Epithelial cell of prostate (primary cell): ENCODE measurements around the gene AICDA.
A peak's percentile ranks its signal among the peaks of the same experiment; 100 is the strongest.

Experiments
- DNase-seq: peaks from one replicate; pipeline ENCODE4 v3.0.0-alpha.2; 2011; ENCODE audit warnings: low read depth, low spot score
- H3K27ac ChIP-seq: fragments of 450-650 bp; 2 replicates; pipeline ENCODE4 v1.5.1; 2017; ENCODE audit warnings: mild to moderate bottlenecking

Gene AICDA

GRCh38 chr12:8561011-8561410 is 51.6 kb downstream of the AICDA start:
- no peak for DNase-seq
- no peak overlapping the region for H3K27ac ChIP-seq

DNA sequence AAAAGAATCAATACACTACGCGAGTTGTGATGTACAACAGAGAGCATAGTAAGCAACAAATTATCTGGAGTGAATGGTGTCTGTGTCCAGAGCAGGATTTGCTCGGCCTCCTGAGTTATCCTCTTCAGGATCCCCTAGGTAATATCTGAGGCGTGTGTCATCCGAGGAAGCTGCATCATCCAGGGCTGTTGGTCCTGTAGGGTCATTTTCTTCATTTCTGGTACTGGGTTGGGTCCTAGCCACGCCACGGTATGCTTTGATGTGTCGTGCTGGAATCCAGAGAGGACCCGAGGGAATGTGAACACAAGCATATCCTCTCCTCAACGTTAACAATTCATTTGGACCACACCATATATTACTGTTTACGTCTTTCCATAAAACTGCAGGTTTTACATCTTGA is 53.0 kb downstream of the AICDA start:
- DNase-seq = no peak
- H3K27ac ChIP-seq = no peak overlapping the region

DNA sequence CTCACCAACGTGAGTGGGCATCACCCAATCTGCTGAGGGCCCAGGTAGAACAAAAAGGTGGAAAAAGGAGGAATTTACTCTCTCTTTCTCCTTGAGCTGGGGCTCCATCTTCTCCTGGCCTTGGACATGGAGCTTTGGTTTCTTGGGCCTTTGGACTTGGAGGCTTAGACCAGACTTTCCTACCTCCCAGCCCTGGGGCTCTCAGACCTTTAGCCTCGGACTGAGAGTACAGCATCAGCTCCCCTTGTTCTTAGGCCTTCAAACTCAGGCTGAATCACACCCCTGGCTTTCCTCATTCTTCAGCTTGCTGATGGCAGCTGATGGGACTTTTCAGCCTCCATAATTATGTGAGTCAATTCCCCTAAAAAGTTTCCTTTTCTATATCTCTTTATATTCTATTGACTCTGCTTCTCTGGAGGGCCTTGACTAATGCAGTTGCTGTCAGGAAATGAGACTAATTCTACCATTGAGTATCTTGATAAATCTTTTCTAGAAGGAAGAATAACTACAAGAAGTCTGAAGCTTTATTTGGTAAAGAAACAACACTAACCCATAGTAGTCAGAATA is 56.0 kb downstream of the AICDA start:
- H3K27ac ChIP-seq = peak overlapping the region; percentile 26
- no peak for DNase-seq

DNA sequence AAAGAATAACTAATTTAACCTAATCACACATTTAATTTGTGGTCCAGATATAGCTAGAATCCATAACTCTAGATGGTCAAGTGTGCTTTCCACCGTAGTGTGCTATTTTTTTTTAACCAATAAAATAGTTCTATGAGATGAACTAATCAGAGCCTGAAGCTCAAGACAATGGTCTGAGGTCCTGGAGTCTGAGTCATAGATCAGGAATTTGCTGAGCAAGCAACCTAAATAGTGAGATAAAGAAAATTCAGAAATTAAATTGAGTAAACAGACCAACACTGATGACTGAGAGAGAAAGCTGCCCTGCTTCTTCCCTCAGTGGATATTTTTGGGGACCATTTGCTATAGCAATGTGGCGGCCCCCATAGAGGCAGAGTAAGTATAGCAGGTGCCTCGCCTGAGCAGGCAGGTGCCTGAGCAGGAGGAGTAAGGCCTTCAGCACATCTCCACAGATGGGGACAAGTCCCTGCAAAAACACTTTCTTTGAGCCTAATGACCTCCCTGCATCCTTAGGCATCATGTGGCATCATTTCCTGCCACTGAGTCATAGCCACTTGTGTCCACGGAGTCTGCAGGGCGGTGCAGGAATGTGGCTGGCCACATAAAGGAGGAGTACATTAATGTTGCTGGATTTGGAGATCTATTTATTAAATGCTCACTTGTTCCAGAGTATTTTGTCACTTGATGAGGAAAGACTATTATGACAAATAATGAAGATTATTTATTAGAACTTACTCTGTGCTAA is 58.0 kb downstream of the AICDA start:
- peak overlapping the region; percentile 58 for H3K27ac ChIP-seq
- DNase-seq = peak; percentile 31

DNA sequence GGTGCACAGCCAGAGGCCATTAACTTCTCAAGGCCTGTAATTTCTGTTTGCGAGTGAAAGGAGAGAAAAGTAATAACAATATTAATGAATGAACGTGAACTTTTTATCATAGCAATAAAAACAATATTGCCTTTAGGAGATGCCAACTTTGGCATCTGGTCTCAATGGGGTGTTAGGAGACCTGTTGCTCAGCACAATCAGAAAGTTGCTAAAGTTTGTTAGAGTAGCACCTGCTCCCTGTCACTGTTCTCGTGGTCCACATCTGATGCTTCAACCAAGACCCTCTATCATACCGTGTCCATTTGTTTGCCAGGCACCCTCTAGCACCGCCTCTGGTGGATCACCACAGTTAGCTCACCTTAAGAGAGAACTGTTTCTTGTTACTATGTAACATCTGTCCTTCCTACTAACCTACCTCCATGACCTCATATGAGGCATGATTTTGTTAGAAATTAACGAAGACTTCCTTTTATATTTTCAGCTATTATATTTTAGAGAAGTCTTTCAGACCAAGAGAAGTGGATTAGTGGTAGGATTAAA is 59.5 kb downstream of the AICDA start:
- DNase-seq = no peak
- H3K27ac ChIP-seq = no peak overlapping the region
